ENCODE data around the gene PLXNA1.

Gene PLXNA1

DNA sequence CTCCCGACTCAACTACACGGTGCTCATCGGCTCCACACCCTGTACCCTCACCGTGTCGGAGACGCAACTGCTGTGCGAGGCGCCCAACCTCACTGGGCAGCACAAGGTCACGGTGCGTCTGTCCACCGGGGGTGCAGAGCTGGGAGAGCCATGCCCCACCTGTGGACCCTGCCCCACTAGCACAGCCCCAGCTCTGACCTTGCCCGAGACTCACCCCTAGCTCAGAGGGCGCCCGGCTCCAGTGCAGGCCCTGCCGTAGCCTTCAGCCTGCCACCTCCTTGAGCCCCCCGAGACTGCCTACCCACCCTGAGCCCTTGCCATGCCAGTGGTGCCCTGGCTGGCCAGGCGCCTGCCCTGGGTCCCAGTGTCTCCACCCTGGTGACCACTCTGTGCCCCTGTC is 34.9 kb downstream of the PLXNA1 start:
- Histone ChIP-seq H3K9me3 (ENCODE audit: insufficient read depth, low read length, severe bottlenecking) (no peaks in the 10 kb centered on the region), H3K4me3 (ENCODE audit: low read depth in 1 of 2, low read length in 2 of 2) (no peak overlapping the region), H3K4me2 (ENCODE audit: insufficient read depth, low read length) (no peak overlapping the region), H3K79me2 (ENCODE audit: insufficient read depth, low read length) (no peaks in the 10 kb centered on the region), H3K36me3 (ENCODE audit: insufficient read depth, low read length) (peaks cover 92% of the 10 kb centered on the region), H3K9ac (ENCODE audit: low read depth, low read length) (no peak overlapping the region), H3K27me3 (ENCODE audit: insufficient read depth, low read length, poor library complexity) (no peaks in the 10 kb centered on the region), H4K20me1 (ENCODE audit: insufficient read depth, low read length) (peaks cover 4% of the 10 kb centered on the region; the same call in 1 of the 2 replicates), H2AFZ (ENCODE audit: low read depth, low read length) (no peak overlapping the region), H3K27ac (ENCODE audit: low read length) (no peak overlapping the region), H3K4me1 (ENCODE audit: insufficient read depth, low read length) (no peaks in the 10 kb centered on the region)
- TF ChIP-seq EZH2 (IDR thresholded peaks at IDR 0.05; ENCODE audit: borderline replicate concordance, low read depth, low read length, severe bottlenecking) (no peak), CTCF (IDR thresholded peaks at IDR 0.05; ENCODE audit: borderline replicate concordance, extremely low read depth, low read length, poor library complexity, severe bottlenecking) (no peak)
- DNase-seq (no peak), ATAC-seq (ENCODE audit: insufficient read depth, low read depth) (no peak)

- no peak for ATAC-seq (ENCODE audit: insufficient read depth, low read depth)
- H3K36me3 ChIP-seq (ENCODE audit: insufficient read depth, low read length), result peaks cover 94% of the 10 kb centered on the region
These were observed 35.5 kb downstream of the PLXNA1 start for GRCh38 chr3:127018306-127018828.

DNA sequence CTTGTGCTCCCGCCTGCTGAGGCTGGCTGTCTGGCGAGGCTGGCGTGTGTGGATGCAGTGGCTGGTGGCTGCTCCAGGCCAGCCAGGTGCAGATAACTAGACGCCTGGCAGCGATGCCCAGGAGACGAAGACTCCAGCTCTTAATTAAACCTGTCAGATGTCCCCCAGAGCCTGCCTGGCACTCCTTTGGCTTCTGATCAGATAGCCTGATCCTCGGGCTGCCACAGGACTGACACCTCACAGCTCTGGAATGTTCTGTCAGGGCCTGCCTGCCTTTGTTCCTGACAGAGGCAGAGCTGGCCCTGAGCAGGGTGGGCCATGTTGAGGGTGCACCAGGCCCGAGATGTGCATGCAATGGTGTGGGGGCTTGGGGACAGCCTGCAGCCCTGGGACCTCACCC is 36.5 kb downstream of the PLXNA1 start:
- H3K9ac ChIP-seq (ENCODE audit: low read depth, low read length), result no peak overlapping the region
- DNase-seq, result no peak
- H3K4me1 ChIP-seq (ENCODE audit: insufficient read depth, low read length), result no peaks in the 10 kb centered on the region
- no peaks in the 10 kb centered on the region; the same call in 1 of the 2 replicates for H4K20me1 ChIP-seq (ENCODE audit: insufficient read depth, low read length)
- H3K79me2 ChIP-seq (ENCODE audit: insufficient read depth, low read length), result no peaks in the 10 kb centered on the region
- no peak overlapping the region for H2AFZ ChIP-seq (ENCODE audit: low read depth, low read length)
- H3K4me2 ChIP-seq (ENCODE audit: insufficient read depth, low read length), result no peak overlapping the region
- peaks cover 93% of the 10 kb centered on the region for H3K36me3 ChIP-seq (ENCODE audit: insufficient read depth, low read length)
- H3K27ac ChIP-seq (ENCODE audit: low read length), result no peak overlapping the region
- H3K4me3 ChIP-seq (ENCODE audit: low read depth in 1 of 2, low read length in 2 of 2), result no peak overlapping the region
- ATAC-seq (ENCODE audit: insufficient read depth, low read depth), result no peak
- TF ChIP-seq CTCF (IDR thresholded peaks at IDR 0.05; ENCODE audit: borderline replicate concordance, extremely low read depth, low read length, poor library complexity, severe bottlenecking), result no peak
- H3K9me3 ChIP-seq (ENCODE audit: insufficient read depth, low read length, severe bottlenecking), result no peaks in the 10 kb centered on the region
- H3K27me3 ChIP-seq (ENCODE audit: insufficient read depth, low read length, poor library complexity), result no peaks in the 10 kb centered on the region

More at GRCh38 chr3:127018306-127018828, 35.5 kb downstream of the PLXNA1 start:
- H4K20me1 ChIP-seq (ENCODE audit: insufficient read depth, low read length), result peaks cover 3% of the 10 kb centered on the region; the same call in 1 of the 2 replicates
- no peaks in the 10 kb centered on the region for H3K9me3 ChIP-seq (ENCODE audit: insufficient read depth, low read length, severe bottlenecking)
- H2AFZ ChIP-seq (ENCODE audit: low read depth, low read length), result no peak overlapping the region
- H3K9ac ChIP-seq (ENCODE audit: low read depth, low read length), result no peak overlapping the region
- no peak for DNase-seq
- no peak overlapping the region for H3K4me3 ChIP-seq (ENCODE audit: low read depth in 1 of 2, low read length in 2 of 2)
- no peaks in the 10 kb centered on the region for H3K4me1 ChIP-seq (ENCODE audit: insufficient read depth, low read length)
- H3K27me3 ChIP-seq (ENCODE audit: insufficient read depth, low read length, poor library complexity), result no peaks in the 10 kb centered on the region
- no peak overlapping the region for H3K4me2 ChIP-seq (ENCODE audit: insufficient read depth, low read length)
- TF ChIP-seq EZH2 (IDR thresholded peaks at IDR 0.05; ENCODE audit: borderline replicate concordance, low read depth, low read length, severe bottlenecking), result no peak
- no peak for TF ChIP-seq CTCF (IDR thresholded peaks at IDR 0.05; ENCODE audit: borderline replicate concordance, extremely low read depth, low read length, poor library complexity, severe bottlenecking)
- H3K27ac ChIP-seq (ENCODE audit: low read length), result no peak overlapping the region
- H3K79me2 ChIP-seq (ENCODE audit: insufficient read depth, low read length), result no peaks in the 10 kb centered on the region

GRCh38 chr3:127020543-127020942 is 37.6 kb downstream of the PLXNA1 start:
- Histone ChIP-seq H3K4me1 (ENCODE audit: insufficient read depth, low read length) (no peaks in the 10 kb centered on the region), H3K36me3 (ENCODE audit: insufficient read depth, low read length) (peaks cover 84% of the 10 kb centered on the region), H3K4me3 (ENCODE audit: low read depth in 1 of 2, low read length in 2 of 2) (no peak overlapping the region), H3K4me2 (ENCODE audit: insufficient read depth, low read length) (no peak overlapping the region), H2AFZ (ENCODE audit: low read depth, low read length) (no peak overlapping the region), H3K9me3 (ENCODE audit: insufficient read depth, low read length, severe bottlenecking) (no peaks in the 10 kb centered on the region), H3K9ac (ENCODE audit: low read depth, low read length) (no peak overlapping the region), H3K27me3 (ENCODE audit: insufficient read depth, low read length, poor library complexity) (no peaks in the 10 kb centered on the region), H3K27ac (ENCODE audit: low read length) (no peak overlapping the region), H3K79me2 (ENCODE audit: insufficient read depth, low read length) (no peaks in the 10 kb centered on the region), H4K20me1 (ENCODE audit: insufficient read depth, low read length) (no peaks in the 10 kb centered on the region; the same call in 1 of the 2 replicates)
- DNase-seq, result no peak
- no peak for TF ChIP-seq CTCF (IDR thresholded peaks at IDR 0.05; ENCODE audit: borderline replicate concordance, extremely low read depth, low read length, poor library complexity, severe bottlenecking)
- TF ChIP-seq EZH2 (IDR thresholded peaks at IDR 0.05; ENCODE audit: borderline replicate concordance, low read depth, low read length, severe bottlenecking), result no peak
- ATAC-seq (ENCODE audit: insufficient read depth, low read depth), result no peak

Data from DND-41 (cell line).